ENCODE data around the gene DYDC1.

DNA sequence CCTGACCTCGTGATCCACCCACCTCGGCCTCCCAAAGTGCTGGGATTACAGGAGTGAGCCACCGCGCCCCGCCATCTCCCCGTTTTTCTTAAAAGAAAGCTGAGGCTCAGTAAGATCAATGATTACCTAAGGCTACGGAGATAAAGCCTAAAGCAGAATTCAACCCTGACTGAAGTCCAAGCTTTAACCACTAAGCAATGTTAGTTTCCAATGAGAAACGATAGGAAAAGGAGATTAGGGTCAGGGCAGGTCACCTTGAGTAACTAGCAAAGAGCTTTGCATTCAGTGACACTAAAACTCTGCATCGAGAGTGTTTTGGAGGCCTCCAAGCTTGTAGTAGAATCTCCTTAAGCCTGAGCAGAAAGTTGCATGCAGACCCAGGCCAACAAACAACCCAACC lies 34.2 kb upstream of the DYDC1 start:
- TF ChIP-seq, protein P1, sequence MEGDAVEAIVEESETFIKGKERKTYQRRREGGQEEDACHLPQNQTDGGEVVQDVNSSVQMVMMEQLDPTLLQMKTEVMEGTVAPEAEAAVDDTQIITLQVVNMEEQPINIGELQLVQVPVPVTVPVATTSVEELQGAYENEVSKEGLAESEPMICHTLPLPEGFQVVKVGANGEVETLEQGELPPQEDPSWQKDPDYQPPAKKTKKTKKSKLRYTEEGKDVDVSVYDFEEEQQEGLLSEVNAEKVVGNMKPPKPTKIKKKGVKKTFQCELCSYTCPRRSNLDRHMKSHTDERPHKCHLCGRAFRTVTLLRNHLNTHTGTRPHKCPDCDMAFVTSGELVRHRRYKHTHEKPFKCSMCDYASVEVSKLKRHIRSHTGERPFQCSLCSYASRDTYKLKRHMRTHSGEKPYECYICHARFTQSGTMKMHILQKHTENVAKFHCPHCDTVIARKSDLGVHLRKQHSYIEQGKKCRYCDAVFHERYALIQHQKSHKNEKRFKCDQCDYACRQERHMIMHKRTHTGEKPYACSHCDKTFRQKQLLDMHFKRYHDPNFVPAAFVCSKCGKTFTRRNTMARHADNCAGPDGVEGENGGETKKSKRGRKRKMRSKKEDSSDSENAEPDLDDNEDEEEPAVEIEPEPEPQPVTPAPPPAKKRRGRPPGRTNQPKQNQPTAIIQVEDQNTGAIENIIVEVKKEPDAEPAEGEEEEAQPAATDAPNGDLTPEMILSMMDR (IDR thresholded peaks at IDR 0.05; ENCODE audit: low read depth, low read length, poor library complexity, severe bottlenecking): no peak
- no peak for TF ChIP-seq EZH2phosphoT487 (IDR thresholded peaks at IDR 0.05; ENCODE audit: borderline replicate concordance, low read length)
